NCI-H1694 (cell line): ENCODE data around the gene CKLF.

Experiments
- DNase-seq: peaks from one replicate; lab custom pipeline; 2025; lab: John Stamatoyannopoulos, UW

CKLF gene

DNA sequence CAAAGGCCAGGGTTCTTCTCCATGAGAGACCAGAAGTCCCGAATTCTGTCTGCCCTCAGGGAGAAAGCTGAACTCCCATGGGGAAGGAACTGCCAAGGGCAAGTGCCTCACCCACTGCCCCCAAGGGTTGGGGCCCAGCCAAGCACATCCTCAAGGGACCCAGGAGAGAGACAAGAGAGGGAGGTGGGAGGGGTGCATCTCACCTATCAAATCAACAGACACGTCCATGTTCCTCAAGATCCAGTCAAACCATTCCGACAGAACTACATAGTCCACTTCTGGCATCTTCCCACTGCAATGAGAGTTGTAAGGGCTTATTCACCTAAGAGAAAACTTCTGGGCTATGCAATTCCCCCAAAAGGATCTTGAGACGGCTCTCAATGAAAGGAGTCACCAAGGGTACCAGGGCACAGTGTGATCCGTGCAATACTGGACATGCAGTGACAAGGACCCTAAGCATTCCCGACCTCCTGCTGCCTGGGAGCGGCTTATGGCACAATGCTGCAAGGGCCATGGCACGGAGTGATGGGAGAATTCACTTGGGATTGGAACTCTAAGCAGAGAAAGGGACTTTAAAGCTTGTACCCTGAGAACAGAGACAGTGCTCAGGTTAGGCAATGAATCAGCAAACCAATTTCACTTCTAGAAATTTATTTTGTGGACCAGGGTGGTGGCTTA, 34.7 kb upstream of the CKLF start:
- no peak for DNase-seq

DNA sequence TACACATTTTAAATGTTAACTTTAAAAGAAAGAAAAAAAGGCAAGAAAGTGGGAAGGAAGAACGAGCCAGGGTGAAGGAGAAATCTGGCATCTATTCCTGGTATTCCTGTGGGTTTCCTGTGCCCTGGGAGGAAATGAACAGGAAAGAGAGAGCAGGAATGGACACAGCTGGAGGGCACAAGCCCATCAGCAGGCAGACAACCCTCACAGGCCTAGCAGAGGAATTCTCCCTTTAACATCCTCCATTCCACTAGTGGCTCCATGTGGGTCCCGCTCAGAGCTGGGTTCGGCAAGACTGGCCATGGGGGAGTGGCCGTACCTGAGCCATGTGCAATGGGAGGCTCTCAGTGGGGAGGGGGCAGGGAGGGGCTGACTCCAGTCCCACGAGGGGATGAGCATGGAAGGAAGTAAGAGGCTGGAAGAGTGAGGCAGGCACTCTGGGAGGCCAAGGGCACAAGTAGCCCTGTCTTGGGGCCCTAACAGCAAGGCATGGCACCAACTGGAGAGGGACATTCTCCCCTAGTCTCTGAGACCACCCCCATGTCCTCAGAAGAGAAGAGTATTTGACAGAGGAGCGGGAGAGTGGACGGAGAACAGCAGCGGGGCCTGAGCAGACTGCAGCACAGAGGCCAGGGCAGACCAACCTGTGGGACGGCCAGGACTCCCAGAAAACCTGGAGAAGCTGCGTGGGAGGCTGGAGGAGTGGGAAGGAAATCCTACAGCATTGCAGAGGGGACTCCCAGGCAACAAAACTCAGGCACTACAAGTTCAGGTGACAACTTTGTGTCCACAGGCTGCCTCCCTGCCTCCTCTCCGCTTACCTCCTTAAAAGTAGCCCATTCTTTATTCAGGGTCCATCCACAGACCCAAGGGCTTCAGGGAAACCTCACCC, 32.6 kb upstream of the CKLF start:
- no peak for DNase-seq

DNA sequence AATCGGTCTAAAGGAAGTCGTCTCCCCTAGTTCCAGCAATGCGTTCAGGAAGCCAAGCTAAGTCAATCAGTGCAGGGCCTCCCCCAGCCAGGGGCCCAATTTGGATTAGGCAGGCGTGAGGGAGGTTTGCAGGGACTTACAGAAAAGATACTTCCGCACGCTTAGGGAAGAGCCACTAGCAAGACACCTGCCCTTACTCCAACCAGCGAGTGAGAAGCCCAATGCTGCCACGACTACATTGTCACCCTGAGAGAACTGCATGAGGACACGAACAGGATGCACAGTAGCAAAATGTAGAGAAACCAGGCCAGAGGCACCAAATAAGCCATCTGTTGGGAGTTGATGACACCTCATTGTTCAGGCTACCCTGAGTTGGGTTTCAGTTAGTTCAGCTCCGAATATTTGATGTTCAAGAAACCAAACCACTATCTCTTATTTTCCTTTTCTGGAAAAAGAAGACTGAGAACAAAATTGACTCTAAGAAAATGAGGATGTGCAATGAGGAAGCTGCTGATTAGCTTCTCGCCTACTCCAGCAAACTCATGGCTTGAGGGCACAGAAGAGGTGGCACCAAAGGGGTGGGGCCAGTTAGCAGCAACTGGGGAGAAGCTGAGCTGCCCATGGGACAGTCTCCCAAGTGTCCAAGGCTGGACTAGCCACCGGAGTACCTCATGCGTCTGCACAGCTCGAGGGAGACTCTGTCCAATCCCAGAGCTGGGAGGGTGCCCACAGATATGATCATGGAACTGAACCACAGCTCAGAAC, 31.8 kb upstream of the CKLF start:
- DNase-seq, result no peak

DNA sequence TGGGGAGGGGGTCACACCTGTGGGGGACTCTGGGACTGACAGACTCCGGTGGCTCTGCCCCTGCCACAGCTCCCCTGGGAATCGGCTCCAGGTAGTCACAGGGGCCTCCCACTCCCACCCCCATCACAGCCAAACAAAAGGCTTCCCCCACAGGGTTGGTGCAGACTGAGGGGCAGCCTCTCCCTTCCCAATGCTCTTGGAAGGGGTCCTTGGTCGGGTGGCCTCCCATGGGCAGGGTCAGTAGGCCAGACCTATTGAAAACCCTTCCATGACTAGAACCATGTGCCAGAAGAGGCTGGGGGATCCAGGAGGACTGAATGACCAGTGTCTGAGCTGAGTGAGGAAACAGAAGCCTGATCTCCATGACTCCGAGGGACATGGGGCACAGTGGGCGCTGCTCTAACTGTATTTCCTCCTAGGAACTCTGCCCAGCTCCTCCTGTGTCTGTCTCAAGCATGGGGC, 31.1 kb upstream of the CKLF start:
- DNase-seq, result no peak

DNA sequence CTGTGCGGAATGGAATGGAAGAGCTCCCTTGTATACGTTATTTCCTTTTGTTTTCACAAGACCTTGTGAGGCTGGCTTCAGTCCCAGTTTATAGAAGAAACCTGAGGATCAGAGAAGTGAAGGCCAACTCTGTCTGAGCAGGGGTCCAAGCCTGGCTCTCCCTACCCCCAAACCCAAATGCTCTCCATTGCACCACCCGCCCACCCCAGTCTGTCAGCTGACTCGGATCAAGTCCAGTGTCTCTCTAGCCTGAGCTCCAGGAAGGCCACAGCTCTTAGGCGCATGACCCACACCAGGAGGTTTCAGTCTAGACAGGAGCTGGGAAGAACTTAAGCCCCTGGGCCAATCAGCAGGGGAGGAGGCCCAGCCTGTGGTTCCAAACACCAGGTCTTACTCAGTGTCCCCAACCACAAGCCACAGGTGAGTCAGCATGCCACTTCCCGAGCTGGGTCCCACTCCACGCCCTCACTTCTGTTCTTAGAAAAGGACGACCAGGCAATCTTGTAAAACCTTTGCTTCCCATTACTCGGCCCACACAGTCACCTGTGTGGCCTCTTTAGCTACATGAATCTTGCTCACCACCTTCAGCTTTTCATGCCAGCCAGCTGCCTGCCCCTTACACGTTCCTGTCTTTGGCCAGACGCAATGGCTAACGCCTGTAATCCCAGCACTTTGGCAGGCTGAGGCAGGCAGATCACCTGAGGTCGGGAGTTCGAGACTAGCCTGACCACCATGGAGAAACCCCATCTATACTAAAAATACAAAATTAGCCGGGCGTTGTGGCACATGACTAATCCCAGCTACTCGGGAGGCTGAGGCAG, 30.2 kb upstream of the CKLF start:
- no peak for DNase-seq

DNA sequence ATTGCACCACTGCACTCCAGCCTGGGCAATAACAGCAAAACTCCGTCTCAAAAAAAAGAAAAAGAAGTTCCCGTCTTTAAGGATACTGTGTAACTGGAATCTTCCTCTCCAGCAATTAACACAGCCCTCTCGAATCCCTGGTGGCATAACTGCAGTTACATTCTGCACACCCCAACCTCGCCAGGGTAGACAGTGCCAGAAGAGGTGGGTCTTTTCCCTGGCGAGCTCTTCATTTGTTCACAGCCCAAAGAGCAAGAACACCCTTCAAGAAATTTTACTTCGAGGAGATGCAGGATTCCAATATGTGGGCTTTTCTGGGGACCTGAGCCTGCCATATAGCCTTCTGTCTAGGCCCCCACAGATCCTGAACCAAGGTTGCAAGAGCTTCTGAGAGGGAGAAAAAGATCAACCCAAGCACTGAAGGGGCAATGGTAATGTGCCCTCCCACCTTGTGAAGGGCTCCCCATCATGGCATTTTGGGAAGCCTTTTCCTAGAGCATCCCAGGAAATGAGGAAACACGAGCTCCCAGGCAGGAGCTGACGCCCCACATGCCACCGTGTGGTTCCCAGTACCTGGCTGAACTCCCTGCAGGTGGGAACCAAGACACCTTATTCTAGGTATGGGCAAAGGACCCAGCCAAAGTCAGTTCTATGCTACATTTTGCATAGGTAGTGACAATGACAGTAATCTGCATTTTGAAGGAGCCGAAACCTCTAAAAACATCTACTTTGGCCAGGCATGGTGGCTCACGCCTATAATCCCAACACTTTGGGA, 29.4 kb upstream of the CKLF start:
- no peak for DNase-seq

DNA sequence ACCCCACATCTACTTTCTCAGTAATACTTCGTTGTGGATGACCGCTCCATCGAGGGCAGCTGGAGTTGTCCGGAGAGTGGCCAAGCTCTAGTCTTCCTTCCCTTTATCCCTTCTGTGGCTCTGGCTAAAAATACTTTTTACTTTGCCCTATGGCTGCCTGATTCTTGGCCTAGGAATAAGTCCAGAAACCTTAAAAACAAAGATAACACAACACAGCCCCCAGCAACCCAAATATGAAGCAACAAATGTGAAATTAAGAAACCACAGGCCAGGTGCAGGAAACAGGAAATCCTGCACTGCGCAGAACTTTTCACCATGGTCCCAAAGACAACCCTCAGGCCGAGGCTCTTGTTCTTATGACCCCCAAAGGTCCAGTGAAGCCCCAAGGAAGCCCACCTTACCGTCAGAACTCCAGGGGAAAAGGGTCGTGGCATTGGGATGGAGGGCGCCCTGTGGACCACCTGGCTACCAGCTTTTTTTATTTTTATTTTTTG, 28.5 kb upstream of the CKLF start:
- DNase-seq, result no peak

DNA sequence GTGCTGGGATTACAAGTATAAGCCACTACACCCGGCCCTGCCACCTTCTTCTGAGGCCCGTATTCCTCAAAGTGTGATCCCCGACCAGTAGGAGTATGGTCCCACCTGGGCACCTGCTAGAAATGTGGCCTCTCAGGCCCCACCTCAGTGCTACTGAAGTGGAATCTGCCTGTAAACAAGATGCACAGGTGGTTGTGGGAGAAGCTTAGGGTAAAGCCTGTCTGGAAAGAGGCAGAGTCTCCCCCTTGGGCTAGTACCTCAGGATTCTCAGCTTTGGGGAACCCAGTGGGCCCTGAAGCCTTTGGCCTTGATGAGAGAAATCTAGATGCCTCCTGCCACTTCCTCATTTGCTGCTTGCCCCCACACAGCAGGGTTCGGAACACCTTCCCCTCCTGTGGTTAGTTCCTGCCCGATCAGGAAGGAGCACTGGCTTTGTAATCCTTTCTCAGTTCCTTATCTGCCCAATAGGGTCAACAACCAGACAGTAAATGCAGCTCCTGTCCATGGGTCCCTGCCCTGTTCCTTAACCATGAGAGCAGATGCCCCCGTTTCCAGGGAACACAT, 27.7 kb upstream of the CKLF start:
- no peak for DNase-seq

DNA sequence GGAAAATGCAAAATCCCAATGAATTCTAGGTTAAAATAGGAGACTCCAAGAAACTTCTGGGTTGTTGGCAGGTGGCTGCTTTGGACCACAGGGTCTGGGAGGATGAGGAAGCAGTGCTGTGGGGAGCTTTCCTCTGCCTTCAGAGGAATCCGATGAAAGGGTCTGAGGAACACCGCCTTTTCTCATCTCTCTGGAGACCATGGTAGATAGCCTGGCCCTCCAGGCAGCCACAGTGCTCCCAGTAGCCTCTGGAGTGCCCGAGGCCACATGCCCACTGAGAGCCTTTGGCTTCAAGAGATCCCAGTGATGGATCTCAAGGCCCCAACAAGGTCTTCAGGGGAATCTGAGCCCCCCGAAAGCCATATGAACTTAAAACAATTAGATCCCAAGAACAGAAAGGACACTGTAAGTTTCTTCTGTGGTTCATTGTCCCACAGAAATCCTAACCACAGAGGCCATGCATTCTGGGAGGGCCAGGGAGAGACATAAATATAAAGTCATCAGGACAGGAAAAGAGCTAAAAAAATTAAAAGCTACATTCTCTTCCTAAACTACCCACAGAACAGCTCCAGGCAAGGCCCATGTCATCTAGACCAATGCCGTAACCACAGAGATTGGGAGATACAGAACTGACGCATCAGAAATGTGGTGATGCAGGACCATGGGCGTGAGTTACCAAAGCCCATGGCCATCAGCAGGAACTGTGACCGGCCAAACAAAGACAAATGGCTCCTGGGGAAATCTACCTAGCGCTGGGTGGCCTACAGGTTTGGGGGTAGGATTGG, 26.8 kb upstream of the CKLF start:
- no peak for DNase-seq

DNA sequence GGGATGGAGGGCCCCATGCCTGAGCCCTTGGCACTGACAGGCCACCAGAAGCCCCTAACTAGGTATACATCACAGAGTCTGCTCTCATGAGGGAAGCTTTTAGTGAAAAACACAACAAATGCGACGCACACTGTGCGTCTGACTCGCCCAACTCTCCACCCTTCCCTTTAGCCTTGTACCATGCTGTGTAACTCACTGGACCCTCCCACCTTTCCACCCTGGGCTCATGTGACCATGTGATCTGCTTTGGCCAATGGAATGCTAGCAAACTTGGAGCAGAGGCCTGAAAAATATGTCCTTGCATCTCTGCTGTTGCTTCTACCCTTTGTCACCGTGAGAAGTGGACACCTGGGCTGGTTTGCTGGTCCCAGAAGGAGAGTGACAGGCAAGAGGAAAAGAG, 24.1 kb upstream of the CKLF start:
- no peak for DNase-seq

DNA sequence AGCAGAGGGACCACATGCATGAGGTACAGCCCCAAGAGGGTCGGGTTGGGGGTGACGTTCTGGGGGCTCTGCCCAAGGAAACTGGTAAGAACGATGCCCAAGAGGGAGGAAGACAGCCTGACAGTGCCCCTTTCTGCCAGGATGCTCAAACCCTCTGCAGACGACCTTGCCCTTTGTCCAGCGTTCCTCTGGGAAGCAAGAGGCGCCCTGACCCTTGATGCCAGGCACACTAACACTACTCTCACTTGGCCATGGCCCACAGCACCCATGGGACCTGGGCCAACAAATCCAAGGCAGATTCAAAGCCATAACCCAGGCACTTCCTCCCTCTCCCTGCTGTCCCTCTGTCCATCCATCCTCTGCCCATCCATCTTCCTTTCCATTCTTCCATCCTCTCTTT, 22.9 kb upstream of the CKLF start:
- no peak for DNase-seq

DNA sequence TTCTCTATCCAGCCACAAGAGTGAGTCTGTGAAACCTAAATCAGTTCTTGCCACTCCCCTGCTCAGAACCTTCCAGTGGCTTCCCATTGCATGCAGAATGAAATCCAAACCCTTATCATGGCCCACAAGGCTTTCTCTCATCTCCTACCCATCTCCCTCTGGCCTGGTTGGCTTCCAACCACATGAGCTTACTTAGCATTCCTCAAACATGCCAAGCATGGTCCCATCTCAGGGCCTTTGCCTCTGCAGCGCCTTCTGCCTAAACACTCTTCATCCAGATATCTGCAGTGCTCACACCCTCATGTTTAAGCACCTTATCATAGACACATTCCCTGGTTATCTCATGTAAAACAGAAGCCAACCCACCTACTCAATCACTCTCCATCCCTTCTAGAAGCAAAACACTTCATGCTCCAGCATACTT, 18.0 kb upstream of the CKLF start:
- no peak for DNase-seq

DNA sequence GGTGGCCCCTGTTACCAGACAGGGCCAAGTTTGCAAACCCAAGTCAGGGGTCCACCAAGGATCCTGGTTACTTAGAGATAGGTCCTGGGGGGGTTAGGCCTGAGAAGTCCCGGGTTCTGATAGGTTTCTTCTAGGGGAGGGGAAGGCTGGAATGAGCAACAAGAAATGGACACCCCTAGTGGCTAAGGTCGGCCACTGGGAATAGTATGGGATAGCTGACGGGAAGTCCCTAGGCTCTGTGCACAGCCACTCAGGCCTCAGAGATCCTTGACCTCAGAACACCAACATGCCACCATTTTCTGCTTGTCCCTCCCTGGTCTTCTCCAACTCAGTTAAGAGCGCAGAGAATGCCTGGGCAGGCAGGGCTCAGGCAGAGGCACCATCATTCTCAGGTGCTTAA, 15.9 kb upstream of the CKLF start:
- no peak for DNase-seq

DNA sequence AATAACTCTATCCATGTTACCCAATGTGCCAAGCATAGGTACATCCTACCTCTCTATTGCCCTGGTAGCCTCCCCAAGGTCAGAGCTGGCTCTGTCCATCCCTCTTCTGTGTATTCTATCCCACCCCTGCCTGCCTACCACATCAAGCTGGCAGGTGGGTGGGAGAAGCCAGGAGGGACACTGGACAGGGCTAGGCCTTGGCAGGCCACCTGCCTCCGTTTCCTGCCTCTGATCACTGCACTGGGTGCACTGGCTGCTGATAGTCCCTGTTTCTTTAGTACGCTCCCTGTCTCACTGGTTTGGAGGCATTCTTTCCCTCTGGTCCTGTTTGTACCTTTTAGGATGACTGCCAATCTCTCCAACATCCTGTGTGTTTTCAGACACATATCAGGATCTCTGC, 15.1 kb upstream of the CKLF start:
- DNase-seq, result no peak

DNA sequence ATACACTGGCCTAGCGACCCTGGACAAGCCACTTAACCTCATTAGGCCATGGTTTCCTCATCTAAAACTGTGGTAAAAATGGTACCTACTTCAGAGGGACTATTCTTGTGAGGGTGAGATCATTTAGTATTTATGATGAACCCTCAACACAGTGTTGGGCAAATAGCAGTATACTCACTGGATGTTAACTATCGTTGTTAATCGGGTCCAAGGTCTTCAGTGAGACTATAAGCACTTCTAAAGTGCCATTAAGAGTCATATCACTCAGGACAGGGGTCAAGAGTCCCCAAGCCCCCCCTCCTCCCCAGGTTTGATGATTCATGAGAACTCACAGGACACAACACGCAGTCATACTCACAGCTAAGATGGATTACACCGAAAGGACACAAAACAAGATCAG, 13.5 kb upstream of the CKLF start:
- DNase-seq, result no peak

DNA sequence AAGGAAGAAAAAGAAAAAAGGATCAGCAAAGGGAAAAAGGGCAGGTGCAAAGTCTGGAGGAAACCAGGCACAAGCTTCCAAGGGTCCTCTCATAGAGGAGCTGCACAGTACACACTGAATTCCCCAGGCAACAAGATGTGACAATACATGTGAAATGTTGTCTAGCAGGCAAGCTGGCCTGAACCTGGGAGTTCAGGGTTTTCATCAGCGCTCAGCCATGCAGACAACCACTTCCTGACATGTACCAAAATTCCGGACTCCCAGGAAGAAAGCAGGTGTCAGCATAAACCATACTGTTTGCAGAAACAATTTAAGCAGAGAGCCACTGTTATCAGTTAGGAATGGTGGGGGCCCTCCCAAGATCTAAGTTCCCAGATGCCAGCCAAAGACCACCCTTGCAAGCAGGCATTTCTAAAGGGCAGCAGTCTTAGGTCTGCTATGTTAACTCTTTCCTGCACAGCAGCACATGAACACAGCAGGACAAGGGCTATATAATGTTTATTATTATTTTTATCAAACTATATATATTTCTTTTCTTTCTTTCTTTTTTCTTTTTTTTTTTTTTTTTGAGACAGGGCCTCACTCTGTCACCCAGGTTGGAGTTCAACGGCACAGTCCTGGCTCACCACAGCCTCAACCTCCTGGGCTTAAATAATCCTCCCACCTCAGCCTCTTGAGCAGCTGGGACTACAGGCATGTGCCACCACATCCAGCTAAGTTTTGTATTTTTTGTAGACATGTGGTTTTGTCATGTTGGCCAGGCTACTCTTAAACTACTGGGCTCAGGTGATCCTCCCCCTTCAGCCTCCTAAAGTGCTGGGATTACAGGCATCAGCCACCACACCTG, 12.5 kb upstream of the CKLF start:
- no peak for DNase-seq

DNA sequence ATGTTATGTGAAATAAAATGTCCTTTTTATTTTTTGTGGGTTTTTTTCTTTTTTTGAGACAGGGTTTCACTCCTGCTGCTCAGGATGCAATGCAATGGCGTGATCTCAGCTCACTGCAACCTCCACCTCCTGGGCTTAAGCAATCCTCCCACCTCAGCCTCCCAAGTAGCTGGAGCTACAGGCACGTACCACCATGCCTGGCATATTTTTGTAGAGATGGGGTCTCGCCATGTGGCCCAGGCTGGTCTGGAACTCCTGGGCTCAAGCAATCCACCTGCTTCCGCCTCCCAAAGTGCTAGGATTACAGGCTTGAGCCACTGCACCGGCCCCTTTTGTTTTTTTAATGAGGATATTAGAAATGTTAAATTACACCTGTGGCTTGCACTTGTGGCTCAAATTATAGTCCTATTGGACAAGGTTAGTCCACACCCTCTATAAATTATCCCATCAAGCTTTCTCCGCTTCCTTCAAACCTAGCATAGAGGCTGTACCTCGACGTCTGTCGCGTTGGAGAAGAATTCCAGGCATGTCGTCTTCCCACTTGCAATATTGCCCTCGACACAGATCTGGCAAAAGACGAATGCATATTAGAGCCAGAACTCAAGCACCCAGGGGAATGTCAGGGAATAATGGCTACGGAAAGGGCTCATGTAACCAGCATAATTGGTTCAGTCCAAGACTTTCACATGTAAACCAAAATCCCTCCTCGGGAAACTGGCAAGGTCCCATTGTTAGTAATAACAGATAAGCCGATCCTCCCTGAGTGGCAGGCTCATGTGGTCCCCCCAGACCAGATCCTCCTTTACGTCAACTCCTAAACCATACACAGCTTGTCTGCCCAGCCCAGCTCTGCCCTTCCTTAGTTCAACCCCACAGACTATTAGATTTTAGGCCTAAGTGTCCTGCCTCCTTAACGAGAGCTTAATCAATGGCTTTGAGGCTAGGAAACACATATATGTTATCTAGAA, 10.7 kb upstream of the CKLF start:
- no peak for DNase-seq

DNA sequence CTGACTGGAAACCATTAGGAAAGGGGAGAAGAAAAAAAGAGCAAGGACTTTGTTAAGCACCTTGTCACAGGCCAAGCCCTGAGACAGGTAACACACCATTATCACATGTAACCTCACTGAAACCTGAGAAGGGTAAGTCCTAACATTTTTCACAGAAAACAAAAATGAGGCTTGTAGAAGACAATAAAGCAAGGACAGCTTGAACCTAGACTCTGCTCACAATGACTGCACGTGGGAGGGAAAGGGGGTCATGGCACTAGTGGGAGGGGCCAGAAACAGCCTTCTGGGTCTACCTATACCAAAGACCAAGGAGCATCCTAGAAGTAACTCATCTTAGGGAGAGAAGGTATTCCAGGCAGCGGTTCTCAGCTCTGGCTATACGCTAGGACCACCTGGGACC, 10.0 kb upstream of the CKLF start:
- DNase-seq, result no peak
